Astrocyte (in vitro differentiated cells and primary cell): ENCODE results near the gene PDCL2. TPM values are rescaled to one million over a fixed set of nuclear protein-coding genes. Genes with fewer than 3 reads are reported as not detected.
"Not testable (repeated sequence)": the region's sequence is repeated elsewhere in the genome, so short reads cannot be mapped to it uniquely, and the experiment has no call there.

Experiments used
- DNase-seq: peaks from one replicate; pipeline ENCODE4 v3.0.0-alpha.2; 2010; ENCODE audit warnings: low read depth
- FAIRE-seq: peaks from 2 replicates; lab custom pipeline; 2011; peaks lifted over from hg19 to GRCh38; lab: Jason Lieb, UNC
- H2AFZ ChIP-seq: 2 replicates; pipeline ENCODE4 v1.6.0; 2012; ENCODE audit warnings: low read depth, low read length, inconsistent platforms
- H3K27ac ChIP-seq: 2 replicates; pipeline ENCODE4 v1.5.1; 2011; ENCODE audit warnings: low read depth, low read length, inconsistent platforms
- H3K27me3 ChIP-seq: 2 replicates; pipeline ENCODE4 v1.6.0; 2011; ENCODE audit warnings: low read length, inconsistent platforms; ENCODE audit not compliant: insufficient read depth
- H3K36me3 ChIP-seq: 2 replicates; pipeline ENCODE4 v1.5.1; 2011; ENCODE audit warnings: low read length, inconsistent platforms; ENCODE audit not compliant: insufficient read depth
- H3K4me1 ChIP-seq: 2 replicates; pipeline ENCODE4 v1.5.1; 2011; ENCODE audit warnings: low read length, inconsistent platforms; ENCODE audit not compliant: insufficient read depth
- H3K4me2 ChIP-seq: 2 replicates; pipeline ENCODE4 v1.6.0; 2012; ENCODE audit warnings: low read length, inconsistent platforms
- H3K4me3 ChIP-seq: 2 replicates; pipeline ENCODE4 v1.5.1; 2011; ENCODE audit warnings: low read depth, mild to moderate bottlenecking, low read length, inconsistent platforms; ENCODE audit not compliant: insufficient read depth
- H3K79me2 ChIP-seq: 2 replicates; pipeline ENCODE4 v1.6.0; 2012; ENCODE audit warnings: mild to moderate bottlenecking, low read length, inconsistent platforms; ENCODE audit not compliant: insufficient read depth
- H3K9ac ChIP-seq: 2 replicates; pipeline ENCODE4 v1.6.0; 2012; ENCODE audit warnings: mild to moderate bottlenecking, low read length, inconsistent platforms
- H3K9me3 ChIP-seq: 2 replicates; pipeline ENCODE4 v1.5.1; 2012; ENCODE audit warnings: low read depth, mild to moderate bottlenecking, low read length, inconsistent platforms; ENCODE audit not compliant: insufficient read depth
- H4K20me1 ChIP-seq: 2 replicates; pipeline ENCODE4 v1.6.0; 2012; ENCODE audit warnings: low read length, inconsistent platforms; ENCODE audit not compliant: insufficient read depth
- H3K27ac Mint-ChIP-seq: one replicate; pipeline ENCODE4 v1.8.0; 2021; ENCODE audit warnings: mild to moderate bottlenecking, mixed read lengths; ENCODE audit not compliant: unreplicated experiment
- H3K27me3 Mint-ChIP-seq: one replicate; pipeline ENCODE4 v1.8.0; 2021; ENCODE audit warnings: low read depth, mixed read lengths; ENCODE audit not compliant: unreplicated experiment
- H3K36me3 Mint-ChIP-seq: one replicate; pipeline ENCODE4 v1.8.0; 2021; ENCODE audit warnings: low read depth, mixed read lengths; ENCODE audit not compliant: unreplicated experiment
- H3K4me1 Mint-ChIP-seq: one replicate; pipeline ENCODE4 v1.8.0; 2021; ENCODE audit warnings: low read depth, mixed read lengths; ENCODE audit not compliant: unreplicated experiment
- H3K4me3 Mint-ChIP-seq: one replicate; pipeline ENCODE4 v1.8.0; 2021; ENCODE audit warnings: mild to moderate bottlenecking, moderate library complexity, mixed read lengths; ENCODE audit not compliant: unreplicated experiment
- H3K9me3 Mint-ChIP-seq: one replicate; pipeline ENCODE4 v1.8.0; 2021; ENCODE audit warnings: mild to moderate bottlenecking, mixed read lengths; ENCODE audit not compliant: unreplicated experiment
- CTCF ChIP-seq: IDR thresholded peaks from 2 replicates; pipeline ENCODE4 v1.5.1; 2011; ENCODE audit warnings: low read depth, mild to moderate bottlenecking, inconsistent platforms, low read length, moderate library complexity; ENCODE audit not compliant: insufficient read depth
- EZH2 ChIP-seq: IDR thresholded peaks from 2 replicates; pipeline ENCODE4 v1.6.1; 2012; ENCODE audit warnings: mild to moderate bottlenecking, low read length, inconsistent platforms; ENCODE audit not compliant: insufficient read depth
- total RNA-seq: library from RNA; stranded (reverse); gene quantifications from 2 replicates; pipeline ENCODE4 v1.2.1, GENCODE V29; 2021

Gene PDCL2
- total RNA-seq, 1 donor from 2014 or later: not detected

GRCh38 chr4:55554453-55555030 is 37.5 kb downstream of the PDCL2 start:
- Mint-ChIP-seq H3K4me3 (no peak overlapping the region), H3K27me3 (no peaks in the 10 kb centered on the region), H3K4me1 (peaks cover 9% of the 10 kb centered on the region), H3K9me3 (peaks cover 4% of the 10 kb centered on the region), H3K27ac (no peak overlapping the region), H3K36me3 (peaks cover 2% of the 10 kb centered on the region)
- H3K4me1 ChIP-seq: peaks cover 13% of the 10 kb centered on the region
- H4K20me1 ChIP-seq: no peaks in the 10 kb centered on the region
- no peak overlapping the region for H3K9ac ChIP-seq
- no peaks in the 10 kb centered on the region for H3K9me3 ChIP-seq
- FAIRE-seq (no peak), DNase-seq (no peak)
- no peak overlapping the region for H2AFZ ChIP-seq
- H3K27ac ChIP-seq: no peak overlapping the region
- no peaks in the 10 kb centered on the region for H3K27me3 ChIP-seq
- H3K4me2 ChIP-seq: no peak overlapping the region
- H3K36me3 ChIP-seq: no peaks in the 10 kb centered on the region
- no peak for TF ChIP-seq EZH2
- peak; percentile 39 for TF ChIP-seq CTCF
- no peaks in the 10 kb centered on the region for H3K79me2 ChIP-seq
- no peak overlapping the region for H3K4me3 ChIP-seq

- FAIRE-seq: no peak
These were observed 38.4 kb downstream of the PDCL2 start for GRCh38 chr4:55553441-55554201.

GRCh38 chr4:55551964-55552363 is 40.1 kb downstream of the PDCL2 start:
- H3K79me2 ChIP-seq, H3K4me2 ChIP-seq, DNase-seq, H3K27me3 Mint-ChIP-seq, H3K9ac ChIP-seq, H3K36me3 Mint-ChIP-seq, H3K9me3 Mint-ChIP-seq, H3K4me3 Mint-ChIP-seq, FAIRE-seq, H3K27ac Mint-ChIP-seq, H3K36me3 ChIP-seq, H3K27ac ChIP-seq, H2AFZ ChIP-seq, H3K9me3 ChIP-seq, H4K20me1 ChIP-seq, H3K27me3 ChIP-seq, H3K4me3 ChIP-seq: not testable (repeated sequence)
- H3K4me1 Mint-ChIP-seq: peaks cover 25% of the 10 kb centered on the region
- H3K4me1 ChIP-seq: peaks cover 26% of the 10 kb centered on the region

More at GRCh38 chr4:55553441-55554201, 38.4 kb downstream of the PDCL2 start:
- H3K4me3 ChIP-seq: no peak overlapping the region
- no peaks in the 10 kb centered on the region for H3K27me3 Mint-ChIP-seq
- peak overlapping the region; percentile 12 for H3K4me2 ChIP-seq
- no peaks in the 10 kb centered on the region for H3K79me2 ChIP-seq
- H3K27ac ChIP-seq: no peak overlapping the region
- peaks cover 16% of the 10 kb centered on the region for H3K4me1 Mint-ChIP-seq
- H3K36me3 Mint-ChIP-seq: peaks cover 2% of the 10 kb centered on the region
- DNase-seq: peak; percentile 48
- no peak overlapping the region for H3K9ac ChIP-seq
- peaks cover 4% of the 10 kb centered on the region for H3K9me3 Mint-ChIP-seq
- H3K36me3 ChIP-seq: no peaks in the 10 kb centered on the region
- no peak overlapping the region for H3K4me3 Mint-ChIP-seq
- H4K20me1 ChIP-seq: no peaks in the 10 kb centered on the region
- peaks cover 15% of the 10 kb centered on the region for H3K4me1 ChIP-seq
- TF ChIP-seq CTCF (no peak), EZH2 (no peak)
- no peaks in the 10 kb centered on the region for H3K9me3 ChIP-seq
- H3K27ac Mint-ChIP-seq: no peak overlapping the region
- no peaks in the 10 kb centered on the region for H3K27me3 ChIP-seq
- H2AFZ ChIP-seq: no peak overlapping the region
